Kasumi-1 (cell line): ENCODE measurements around the gene BRCA1.

Source experiments
- DNase-seq, 2 experiments: peaks; one replicate each; lab custom pipeline; 2025; lab: John Stamatoyannopoulos, UW

BRCA1 gene

GRCh38 chr17:43025290-43025657 is 99.9 kb downstream of the BRCA1 start:
- DNase-seq, result no peak

- peak; percentile 98 to 99 for DNase-seq
Measured at GRCh38 chr17:43024407-43025289, 100.5 kb downstream of the BRCA1 start, which contains the start of gene RND2. Gene RND2, plus strand, starts transcription at chr17:43025231. Its CDS starts 117 bp downstream, at chr17:43025348.

- DNase-seq, result peak; percentile 64 to 75
Measured at GRCh38 chr17:43021741-43022512, 103.2 kb downstream of the BRCA1 start, which contains the start of gene VAT1. Gene VAT1, minus strand, starts transcription at chr17:43022385. Its CDS starts 63 bp downstream, at chr17:43022322.

- DNase-seq, result peak; percentile 21 to 27
Measured at GRCh38 chr17:43020789-43021740, 104.1 kb downstream of the BRCA1 start.

- DNase-seq, result no peak
Measured at GRCh38 chr17:43020030-43020621, 105.0 kb downstream of the BRCA1 start.

GRCh38 chr17:43019418-43019817 is 105.7 kb downstream of the BRCA1 start:
- no peak for DNase-seq

- DNase-seq, result peak in 1 of 2 experiments; percentile 10
Measured at GRCh38 chr17:43018932-43019331, 106.2 kb downstream of the BRCA1 start.

GRCh38 chr17:43018008-43018853 is 106.9 kb downstream of the BRCA1 start:
- no peak for DNase-seq

GRCh38 chr17:43016216-43016615 is 108.9 kb downstream of the BRCA1 start:
- DNase-seq, result no peak

GRCh38 chr17:43015579-43015978 is 109.6 kb downstream of the BRCA1 start:
- DNase-seq, result no peak

GRCh38 chr17:43014649-43015542 is 110.3 kb downstream of the BRCA1 start:
- DNase-seq, result no peak

- DNase-seq, result peak in 1 of 2 experiments; percentile 23
Measured at GRCh38 chr17:43014020-43014648, 111.0 kb downstream of the BRCA1 start.

GRCh38 chr17:43013296-43013695 is 111.9 kb downstream of the BRCA1 start:
- no peak for DNase-seq

- no peak for DNase-seq
Measured at GRCh38 chr17:43011728-43012472, 113.3 kb downstream of the BRCA1 start.

GRCh38 chr17:43010667-43011308 is 114.4 kb downstream of the BRCA1 start:
- no peak for DNase-seq

- peak; percentile 75 to 81 for DNase-seq
Measured at GRCh38 chr17:43006639-43007551, 118.3 kb downstream of the BRCA1 start, which contains the start of gene IFI35. Gene IFI35, plus strand, starts transcription at chr17:43006784. Its CDS starts 164 bp downstream, at chr17:43006948.
